Measurements from ENCODE around the gene UXT.
"Not testable (repeated sequence)": the region's sequence is repeated elsewhere in the genome, so short reads cannot be mapped to it uniquely, and the experiment has no call there.

Gene UXT

DNA sequence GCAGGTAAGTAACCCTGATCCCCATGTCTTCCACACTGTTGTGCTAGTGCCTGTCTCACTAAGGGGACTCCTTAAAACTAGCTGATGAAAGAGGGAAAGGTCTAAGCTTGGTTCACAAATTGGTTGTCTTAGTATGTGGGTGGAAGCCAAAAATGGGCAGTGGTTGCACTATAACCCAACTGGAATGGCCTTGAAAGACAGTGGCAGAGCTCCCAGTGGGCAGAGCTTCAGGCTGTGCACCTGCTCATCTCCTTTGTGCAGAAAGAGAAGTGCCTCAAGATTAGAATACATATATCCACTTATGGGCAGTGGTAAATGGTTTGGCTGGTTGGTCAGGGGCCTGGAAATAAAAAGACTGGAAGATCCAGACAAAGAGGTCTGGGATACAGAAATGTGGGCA, 46.6 kb downstream of the UXT start:
- no peak for DNase-seq

DNA sequence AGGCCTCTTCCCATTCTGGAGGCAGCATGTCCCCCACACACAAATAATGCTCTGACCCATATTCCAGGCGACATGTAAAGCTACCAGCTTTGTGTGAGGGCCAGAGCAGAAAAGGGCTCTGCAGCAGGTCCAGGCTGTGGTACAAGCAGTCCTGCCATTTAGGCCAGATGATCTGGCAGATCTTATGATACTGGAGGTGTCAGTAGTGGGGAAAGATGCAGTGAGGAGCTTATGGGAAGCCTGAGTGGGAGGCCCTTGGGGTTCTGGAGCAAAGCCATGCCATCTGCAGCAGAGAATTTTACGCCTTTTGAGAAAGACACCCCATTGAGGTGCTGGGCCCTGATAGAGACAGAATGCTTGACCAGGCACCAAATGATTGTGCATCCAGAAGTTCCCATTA, 47.1 kb downstream of the UXT start:
- DNase-seq: no peak

DNA sequence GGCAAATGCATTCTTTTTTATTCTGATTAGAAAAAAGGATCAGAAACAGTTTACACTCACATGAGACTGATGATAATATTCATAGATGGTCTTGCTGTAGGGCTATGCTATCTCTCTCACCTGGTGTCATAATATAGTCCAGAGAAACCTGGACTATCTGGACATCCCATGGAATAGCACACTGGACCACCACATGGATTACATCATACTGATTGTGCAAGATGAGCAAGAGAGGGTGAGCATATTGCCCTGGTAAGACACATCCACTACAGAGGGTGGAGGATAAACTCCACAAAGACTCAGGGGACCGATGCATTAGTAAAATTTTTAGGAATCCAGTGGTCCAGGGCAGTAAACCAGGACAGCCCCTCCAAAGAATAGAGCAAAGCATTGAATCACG, 47.5 kb downstream of the UXT start:
- DNase-seq: no peak

DNA sequence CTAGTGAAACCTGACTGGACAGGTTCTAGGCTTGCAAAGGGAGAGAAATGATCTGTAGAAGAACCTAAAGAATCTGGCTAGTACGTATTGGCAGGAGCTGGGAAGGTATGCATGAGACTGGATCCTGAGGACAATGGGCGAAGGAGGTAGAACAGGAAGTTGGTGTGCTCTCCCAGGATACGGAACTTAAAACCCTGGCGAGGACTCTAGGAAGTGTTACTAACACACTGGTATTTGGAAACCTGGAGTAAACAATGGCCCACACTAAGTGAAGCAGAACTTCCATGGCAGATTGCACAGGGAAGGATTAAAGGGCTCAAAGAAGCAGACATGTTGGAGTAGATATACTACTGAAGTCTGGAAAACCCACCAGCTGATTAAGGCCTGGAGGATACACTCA, 48.5 kb downstream of the UXT start:
- no peak for DNase-seq

DNA sequence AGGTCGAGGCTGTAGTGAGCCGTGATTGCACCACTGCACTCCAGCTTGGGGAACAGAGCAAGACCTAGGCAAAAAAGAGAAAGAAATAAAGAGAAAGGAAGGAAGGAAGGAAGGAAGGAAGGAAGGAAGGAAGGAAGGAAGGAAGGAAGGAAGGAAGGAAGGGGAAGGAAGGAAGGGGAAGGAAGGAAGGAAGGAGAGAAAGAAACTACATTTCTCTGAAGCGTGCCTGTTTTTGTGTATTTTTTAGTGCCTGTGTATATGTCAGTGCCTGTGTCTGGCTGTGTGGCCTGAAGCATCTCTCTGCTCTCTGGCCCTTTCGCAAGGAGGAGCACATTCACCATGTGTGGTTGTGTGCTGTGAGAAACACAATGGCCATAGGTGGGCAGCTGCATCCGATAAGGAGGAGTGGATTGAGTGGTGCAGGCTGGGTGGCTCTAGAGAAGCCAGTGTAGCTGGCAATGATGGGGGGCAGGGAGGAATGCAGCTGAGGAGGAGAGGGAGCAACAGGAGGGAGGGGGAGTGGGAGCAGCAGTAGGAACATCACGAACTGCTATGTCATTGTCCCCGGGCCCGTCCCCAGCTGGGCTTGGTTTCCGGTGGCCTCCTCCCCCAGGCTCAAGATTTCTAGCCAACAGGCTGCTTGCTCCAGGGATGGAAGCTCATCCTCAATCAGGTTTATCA, 50.7 kb downstream of the UXT start:
- DNase-seq: no peak

DNA sequence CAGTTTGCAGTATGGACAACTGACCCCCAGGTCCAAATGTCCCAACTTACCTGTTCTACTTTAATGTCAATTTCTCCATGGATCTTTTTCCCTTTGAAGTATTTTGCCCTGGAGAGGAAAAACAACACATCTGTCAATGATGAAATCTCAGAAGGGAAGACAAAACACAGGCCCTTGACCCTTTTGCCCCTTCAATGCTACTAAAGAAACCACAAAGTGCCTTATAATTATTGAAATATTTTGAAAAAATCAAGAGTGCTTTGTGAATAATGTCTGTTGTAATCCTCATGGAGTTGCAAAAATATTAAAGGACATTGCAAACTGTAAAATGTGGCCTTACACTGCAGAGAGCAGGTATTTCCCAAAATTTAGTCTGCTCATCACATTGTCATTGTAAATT, 51.9 kb downstream of the UXT start:
- DNase-seq: no peak

DNA sequence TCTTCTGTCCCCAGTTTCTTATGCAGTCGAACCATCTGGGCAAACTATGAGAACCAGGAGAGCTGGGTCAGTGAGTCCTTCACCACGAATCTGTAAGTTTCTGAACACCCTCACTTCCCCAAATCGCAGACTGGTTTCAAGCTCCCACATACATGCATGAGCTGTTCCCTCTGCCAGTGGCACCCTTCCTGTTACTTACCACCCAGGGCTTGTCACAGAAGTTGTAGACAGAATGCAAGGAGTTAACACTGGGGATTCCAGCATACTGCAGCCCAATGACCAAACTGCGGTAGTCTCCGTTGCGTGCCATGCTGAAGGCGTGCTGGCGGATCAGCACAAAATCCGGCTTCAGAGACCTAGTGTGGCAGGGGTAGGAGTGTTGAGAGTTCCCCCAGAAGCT, 54.0 kb downstream of the UXT start:
- no peak for DNase-seq

DNA sequence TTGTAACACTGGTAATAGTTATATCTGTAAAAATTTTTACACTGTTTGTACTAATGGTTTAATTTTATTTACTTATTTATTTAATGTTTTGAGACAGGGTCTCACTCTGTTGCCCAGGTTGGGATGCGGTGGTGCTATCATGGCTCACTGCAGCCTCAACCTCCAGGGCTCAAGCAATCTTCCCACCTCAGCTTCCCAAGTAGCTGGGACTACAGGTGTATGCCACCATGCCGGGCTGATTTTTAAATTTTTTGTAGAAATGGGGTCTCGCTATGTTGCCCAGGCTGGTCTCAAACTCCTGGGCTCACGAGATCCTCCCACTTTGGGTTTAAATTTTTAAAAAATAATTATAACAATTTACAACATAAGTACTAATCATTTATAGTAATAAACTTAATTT, 55.9 kb downstream of the UXT start:
- DNase-seq: not testable (repeated sequence)
